DMS153 treated with DMSO at 0.1 percent for 48 hours (cell line): ENCODE measurements around the gene PPP1R26.
"Not testable (repeated sequence)": the region's sequence is repeated elsewhere in the genome, so short reads cannot be mapped to it uniquely, and the experiment has no call there.

Source experiments
- DNase-seq: peaks from one replicate; lab custom pipeline; 2025; ENCODE audit not compliant: unreplicated experiment; lab: John Stamatoyannopoulos, UW

PPP1R26 gene

DNA sequence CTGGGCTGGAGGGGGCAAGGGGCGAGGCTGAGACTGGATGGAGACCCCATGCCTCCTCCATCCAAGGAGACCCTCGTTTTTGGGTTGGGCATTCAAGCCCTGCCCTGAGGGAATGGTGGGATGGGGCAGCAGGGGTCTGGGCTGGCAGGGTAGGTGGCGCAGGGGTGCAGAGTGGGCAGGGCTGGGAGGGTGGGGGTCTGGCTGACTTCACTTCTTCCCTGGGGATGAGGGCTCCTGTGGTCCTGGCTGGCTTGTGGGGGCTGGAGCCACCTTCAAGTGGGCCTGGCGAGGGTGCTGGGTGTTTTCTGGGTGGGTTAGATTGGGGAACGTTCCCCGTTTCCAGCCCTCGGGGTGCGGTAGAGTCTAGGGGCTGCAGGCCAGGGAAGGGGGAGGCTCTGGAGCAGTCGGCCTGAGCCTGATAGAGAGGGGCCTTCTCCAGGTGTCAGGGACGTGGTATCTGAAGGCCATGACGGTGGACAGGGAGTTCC lies 42.1 kb downstream of the PPP1R26 start:
- DNase-seq = no peak

GRCh38 chr9:135522137-135522877 lies 42.7 kb downstream of the PPP1R26 start:
- no peak for DNase-seq

DNA sequence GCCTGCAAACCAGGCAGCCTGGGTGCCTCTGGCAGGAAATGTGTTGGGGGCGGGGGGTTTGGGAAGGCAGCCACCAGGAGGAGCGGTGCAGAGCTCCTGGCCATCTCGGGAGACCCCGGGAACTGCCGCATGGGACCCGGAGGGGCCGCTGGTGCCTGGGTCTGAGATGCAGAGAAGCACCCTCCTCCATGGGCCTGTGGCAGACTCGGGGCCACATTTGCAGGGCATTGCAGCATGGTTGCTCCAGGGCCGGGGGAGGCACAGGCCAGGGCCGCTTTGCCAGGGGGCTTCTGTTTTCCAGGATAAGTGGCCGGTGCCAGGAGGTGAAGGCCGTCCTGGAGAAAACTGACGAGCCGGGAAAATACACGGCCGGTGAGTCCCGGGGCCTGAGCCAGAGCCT lies 43.3 kb downstream of the PPP1R26 start:
- DNase-seq = no peak

GRCh38 chr9:135523521-135524129 lies 44.0 kb downstream of the PPP1R26 start:
- no peak for DNase-seq

GRCh38 chr9:135524130-135524861 lies 44.7 kb downstream of the PPP1R26 start:
- DNase-seq = no peak

- DNase-seq = no peak
Observed at GRCh38 chr9:135525241-135526088, 45.9 kb downstream of the PPP1R26 start.

GRCh38 chr9:135526089-135526729 lies 46.6 kb downstream of the PPP1R26 start:
- no peak for DNase-seq

DNA sequence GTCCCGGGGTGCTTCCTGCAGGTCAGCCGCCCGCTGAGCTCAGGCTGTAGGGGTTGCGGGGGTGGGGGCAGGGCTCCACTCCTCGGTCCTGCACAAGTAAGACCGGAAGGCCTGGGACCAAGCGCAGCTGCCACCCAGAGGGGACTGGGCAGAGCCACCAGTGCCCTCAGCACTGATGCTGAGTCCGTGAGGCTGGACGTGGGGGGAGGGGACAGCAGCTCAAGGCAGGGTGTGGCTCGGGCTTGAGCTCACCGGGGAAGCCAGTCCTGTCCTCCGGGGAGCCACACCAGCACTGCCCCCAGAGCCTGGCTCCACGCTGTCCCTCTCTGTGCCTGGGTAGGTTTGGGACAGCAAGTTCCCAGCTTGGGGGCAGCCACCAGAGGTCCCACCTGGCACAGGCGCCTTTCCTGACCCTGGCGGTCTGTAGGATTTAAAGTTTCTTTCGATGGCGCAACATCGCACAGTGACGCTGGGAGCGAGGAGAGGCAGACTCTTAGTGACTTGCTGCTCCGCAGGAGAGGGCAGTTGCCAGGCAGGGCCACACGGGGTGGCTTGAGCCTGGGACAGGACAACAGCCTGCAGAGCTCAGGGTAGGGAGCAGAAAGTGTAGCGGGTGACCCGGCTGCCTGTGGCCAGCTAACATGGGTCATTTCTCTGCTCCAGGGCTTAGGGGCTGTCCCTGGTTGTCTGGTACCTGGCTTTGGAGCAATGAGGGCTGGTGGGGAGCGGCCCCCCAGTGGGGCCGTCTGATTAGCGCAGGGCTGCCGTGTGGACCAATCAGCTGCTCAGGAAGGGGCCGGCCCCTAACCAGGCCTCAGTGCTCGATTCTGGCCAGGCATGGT lies 47.4 kb downstream of the PPP1R26 start:
- no peak for DNase-seq

DNA sequence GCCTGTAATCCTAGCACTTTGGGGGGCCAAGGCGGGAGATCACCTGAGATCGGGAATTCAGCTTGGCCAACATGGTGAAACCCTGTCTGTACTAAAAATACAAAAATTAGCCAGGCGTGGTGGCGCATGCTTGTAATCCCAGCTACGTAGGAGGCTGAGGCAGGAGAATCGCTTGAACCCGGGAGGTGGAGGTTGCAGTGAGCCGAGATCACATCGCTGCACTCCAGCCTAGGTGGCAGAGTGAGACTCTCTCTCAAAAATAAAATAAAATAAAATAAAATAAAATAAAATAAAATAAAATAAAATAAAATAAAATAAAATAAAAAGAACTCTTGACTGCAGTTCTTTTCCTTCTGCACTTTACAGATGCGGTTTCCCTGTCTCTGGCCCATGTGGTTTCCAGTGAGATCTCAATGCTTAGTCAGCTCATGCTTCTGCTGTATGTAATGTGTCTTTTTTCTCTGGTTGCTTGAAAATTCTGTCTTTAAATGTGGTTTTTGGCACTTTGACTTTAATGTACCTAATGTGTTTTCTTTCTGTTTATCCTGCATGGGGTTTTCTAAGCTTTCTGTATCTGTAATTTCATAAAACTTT lies 49.4 kb downstream of the PPP1R26 start:
- not testable (repeated sequence) for DNase-seq

DNA sequence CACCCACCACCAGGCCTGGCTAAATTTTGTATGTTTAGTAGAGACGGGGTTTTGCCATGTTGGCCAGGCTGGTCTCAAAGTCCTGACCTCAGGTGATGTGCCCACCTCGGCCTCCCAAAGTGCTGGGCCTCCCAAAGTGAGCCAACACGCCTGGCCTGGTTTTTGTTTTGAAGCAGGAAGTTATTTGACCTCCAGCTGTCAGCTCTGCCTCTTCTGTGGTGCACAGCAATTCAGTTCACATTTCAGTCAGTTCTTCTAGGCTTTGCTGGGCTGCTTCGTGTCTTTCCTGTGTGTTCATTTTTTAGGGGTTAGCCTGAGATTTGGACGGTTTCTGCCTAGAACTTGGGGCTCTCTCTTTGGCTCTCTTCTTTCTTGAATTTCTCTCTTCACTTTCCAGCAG lies 50.6 kb downstream of the PPP1R26 start:
- no peak for DNase-seq

GRCh38 chr9:135531096-135531495 lies 51.5 kb downstream of the PPP1R26 start:
- no peak for DNase-seq

GRCh38 chr9:135533113-135533512 lies 53.5 kb downstream of the PPP1R26 start:
- DNase-seq = no peak

DNA sequence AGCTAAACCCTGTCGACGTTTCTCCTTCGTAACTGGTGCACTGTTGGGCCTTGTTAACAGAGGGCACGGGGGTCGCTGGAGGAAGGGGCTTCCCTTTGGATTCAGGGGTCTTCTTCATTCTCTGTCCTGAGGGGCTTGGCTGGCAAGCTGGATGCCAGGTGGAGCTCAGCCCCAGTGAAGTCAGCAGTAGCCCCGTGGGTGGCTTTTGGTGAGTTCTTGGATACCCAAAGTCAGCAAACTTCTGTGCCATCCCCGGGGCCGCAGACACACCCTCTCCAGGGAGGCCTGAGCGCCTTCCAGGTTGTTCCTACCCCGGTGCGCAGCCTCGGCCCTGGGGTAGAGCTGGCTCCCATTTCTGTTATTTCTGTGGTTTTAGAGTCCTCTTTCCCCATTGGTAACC lies 54.1 kb downstream of the PPP1R26 start:
- no peak for DNase-seq

DNA sequence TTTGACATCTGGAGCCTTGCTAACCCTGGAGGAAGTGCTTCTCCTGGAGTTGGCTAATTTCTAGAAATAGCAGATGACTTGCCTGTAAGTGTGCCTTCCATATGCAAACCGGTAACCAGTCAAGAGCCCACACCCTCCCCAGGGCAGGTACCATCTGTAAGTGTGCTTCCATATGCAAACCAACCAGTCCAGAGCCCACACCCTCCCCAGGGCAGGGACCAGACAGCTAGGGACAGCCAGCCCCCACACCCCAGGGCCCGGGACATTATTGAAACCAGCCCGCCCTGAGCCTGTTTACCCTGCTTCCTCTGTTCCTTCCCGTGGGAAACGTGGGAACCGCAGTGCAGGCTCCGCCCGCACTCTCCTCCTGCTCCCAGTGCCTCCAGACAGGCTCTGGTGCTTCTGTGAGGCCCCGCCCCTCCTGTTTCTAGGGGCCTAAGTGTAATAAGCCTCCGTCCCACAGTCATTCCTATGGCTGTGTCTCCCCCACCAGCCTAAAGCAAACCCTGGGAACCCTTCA lies 54.7 kb downstream of the PPP1R26 start:
- DNase-seq = not testable (repeated sequence)

- DNase-seq = not testable (repeated sequence)
Observed at GRCh38 chr9:135534826-135535225, 55.2 kb downstream of the PPP1R26 start.

DNA sequence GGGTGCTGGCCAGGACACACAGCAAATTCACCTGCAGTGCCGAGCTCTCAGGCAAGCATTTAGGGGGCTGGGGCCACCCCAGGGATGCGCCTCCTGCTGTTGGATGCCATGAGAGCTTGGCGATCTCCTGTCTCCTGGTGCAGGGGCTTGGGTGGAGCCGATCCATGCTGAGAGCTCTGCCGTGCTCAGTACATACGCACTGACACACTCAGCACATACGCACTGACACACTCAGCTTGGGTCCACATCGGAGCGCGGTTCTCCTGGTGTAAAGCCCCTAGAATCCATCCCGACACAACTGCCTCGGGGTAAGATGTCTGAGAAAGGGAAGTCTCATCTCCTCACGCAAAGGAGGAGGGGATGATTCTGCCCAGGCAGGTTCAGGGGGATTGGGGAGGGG lies 56.0 kb downstream of the PPP1R26 start:
- not testable (repeated sequence) for DNase-seq

GRCh38 chr9:135536216-135536615 lies 56.6 kb downstream of the PPP1R26 start:
- DNase-seq = no peak
